HG03045 (cell line): ENCODE data around the gene ADRA2B.

Source experiments
- ATAC-seq: cut with Tn5 transposase; IDR thresholded peaks from one replicate; pipeline ENCODE4 v1.9.1; 2021; ENCODE audit warnings: mild to moderate bottlenecking, moderate library complexity; ENCODE audit not compliant: unreplicated experiment

ADRA2B gene

GRCh38 chr2:96106991-96107707 lies 9.2 kb downstream of the ADRA2B start:
- ATAC-seq: no peak

GRCh38 chr2:96105994-96106715 lies 10.2 kb downstream of the ADRA2B start:
- no peak for ATAC-seq

GRCh38 chr2:96105152-96105915 lies 11.0 kb downstream of the ADRA2B start:
- no peak for ATAC-seq

- no peak for ATAC-seq
Measured at GRCh38 chr2:96104487-96104861, 11.9 kb downstream of the ADRA2B start.

- ATAC-seq: no peak
Measured at GRCh38 chr2:96103761-96104486, 12.4 kb downstream of the ADRA2B start.

- ATAC-seq: no peak
Measured at GRCh38 chr2:96103187-96103601, 13.2 kb downstream of the ADRA2B start.

- ATAC-seq: no peak
Measured at GRCh38 chr2:96102596-96103186, 13.7 kb downstream of the ADRA2B start.

GRCh38 chr2:96100893-96101304 lies 15.5 kb downstream of the ADRA2B start:
- ATAC-seq: no peak

- ATAC-seq: no peak
Measured at GRCh38 chr2:96099861-96100798, 16.2 kb downstream of the ADRA2B start.

- ATAC-seq: no peak
Measured at GRCh38 chr2:96098900-96099590, 17.3 kb downstream of the ADRA2B start.

GRCh38 chr2:96097951-96098823 lies 18.2 kb downstream of the ADRA2B start:
- ATAC-seq: no peak

GRCh38 chr2:96097441-96097840 lies 18.9 kb downstream of the ADRA2B start:
- ATAC-seq: no peak

GRCh38 chr2:96095116-96095636 lies 21.2 kb downstream of the ADRA2B start:
- ATAC-seq: no peak

- ATAC-seq: no peak
Measured at GRCh38 chr2:96093528-96093927, 22.8 kb downstream of the ADRA2B start.

GRCh38 chr2:96092951-96093350 lies 23.4 kb downstream of the ADRA2B start:
- ATAC-seq: no peak

- ATAC-seq: no peak
Measured at GRCh38 chr2:96092573-96092877, 23.8 kb downstream of the ADRA2B start.

- ATAC-seq: no peak
Measured at GRCh38 chr2:96091711-96092572, 24.4 kb downstream of the ADRA2B start.
